ENCODE results near the gene VEZF1.
"Not testable (repeated sequence)": the region's sequence is repeated elsewhere in the genome, so short reads cannot be mapped to it uniquely, and the experiment has no call there.

GRCh38 chr17:57958391-57958790 is 29.7 kb downstream of the VEZF1 start:
- TF ChIP-seq, protein P1, sequence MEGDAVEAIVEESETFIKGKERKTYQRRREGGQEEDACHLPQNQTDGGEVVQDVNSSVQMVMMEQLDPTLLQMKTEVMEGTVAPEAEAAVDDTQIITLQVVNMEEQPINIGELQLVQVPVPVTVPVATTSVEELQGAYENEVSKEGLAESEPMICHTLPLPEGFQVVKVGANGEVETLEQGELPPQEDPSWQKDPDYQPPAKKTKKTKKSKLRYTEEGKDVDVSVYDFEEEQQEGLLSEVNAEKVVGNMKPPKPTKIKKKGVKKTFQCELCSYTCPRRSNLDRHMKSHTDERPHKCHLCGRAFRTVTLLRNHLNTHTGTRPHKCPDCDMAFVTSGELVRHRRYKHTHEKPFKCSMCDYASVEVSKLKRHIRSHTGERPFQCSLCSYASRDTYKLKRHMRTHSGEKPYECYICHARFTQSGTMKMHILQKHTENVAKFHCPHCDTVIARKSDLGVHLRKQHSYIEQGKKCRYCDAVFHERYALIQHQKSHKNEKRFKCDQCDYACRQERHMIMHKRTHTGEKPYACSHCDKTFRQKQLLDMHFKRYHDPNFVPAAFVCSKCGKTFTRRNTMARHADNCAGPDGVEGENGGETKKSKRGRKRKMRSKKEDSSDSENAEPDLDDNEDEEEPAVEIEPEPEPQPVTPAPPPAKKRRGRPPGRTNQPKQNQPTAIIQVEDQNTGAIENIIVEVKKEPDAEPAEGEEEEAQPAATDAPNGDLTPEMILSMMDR (IDR thresholded peaks at IDR 0.05; ENCODE audit: insufficient read depth, low read depth, low read length): not testable (repeated sequence)
- TF ChIP-seq EZH2 (IDR thresholded peaks at IDR 0.05; ENCODE audit: insufficient read depth, low read length): not testable (repeated sequence)
